Kidney (tissue), 14 donors: Measurements from ENCODE around the gene NPR3. TPM values are rescaled to one million over a fixed set of nuclear protein-coding genes. Genes with fewer than 3 reads are reported as not detected.

Experiments used
- DNase-seq, 5 donors: peaks; one replicate each; pipeline ENCODE4 v3.0.0-alpha.2; 2013 to 2020
- FAIRE-seq: peaks from 2 replicates; lab custom pipeline; 2012; peaks lifted over from hg19 to GRCh38; lab: Jason Lieb, UNC
- H3K27ac ChIP-seq, 2 donors: one replicate each; pipeline ENCODE4 v1.7.0; 2013; ENCODE audit warnings: low read depth in 2 of 2, low read length in 2 of 2, inconsistent platforms in 1 of 2
- H3K27me3 ChIP-seq: one replicate; pipeline ENCODE4 v1.7.1; 2013; ENCODE audit warnings: low read length, inconsistent platforms; ENCODE audit not compliant: control insufficient read depth, insufficient read depth
- H3K36me3 ChIP-seq, 3 donors: one replicate each; pipeline versions ENCODE4 v1.7.0 to v1.7.1; 2013; ENCODE audit warnings: low read length in 3 of 3, control low read depth in 1 of 3, inconsistent platforms in 1 of 3; ENCODE audit not compliant: insufficient read depth in 3 of 3, control insufficient read depth in 2 of 3
- H3K4me1 ChIP-seq, 3 donors: one replicate each; pipeline versions ENCODE4 v1.7.0 to v1.7.1; 2013; ENCODE audit warnings: low read length in 3 of 3, inconsistent platforms in 1 of 3, low read depth in 1 of 3; ENCODE audit not compliant: control insufficient read depth in 2 of 3, insufficient read depth in 2 of 3
- H3K4me3 ChIP-seq, 3 donors: one replicate each; pipeline versions ENCODE4 v1.7.0 to v1.8.1; 2013; ENCODE audit warnings: low read length in 3 of 3, control low read depth in 1 of 3, inconsistent platforms in 1 of 3
- H3K9ac ChIP-seq, 3 donors: one replicate each; pipeline versions ENCODE4 v1.7.0 to v1.7.1; 2013; ENCODE audit warnings: low read length in 3 of 3, control low read depth in 1 of 3, inconsistent platforms in 1 of 3
- H3K9me3 ChIP-seq, 3 donors: one replicate each; pipeline versions ENCODE4 v1.7.0 to v1.7.1; 2013; ENCODE audit warnings: low read length in 3 of 3, control low read depth in 1 of 3, inconsistent platforms in 1 of 3; ENCODE audit not compliant: control insufficient read depth in 2 of 3, insufficient read depth in 1 of 3
- intact Hi-C: fragments of 100-400 bp; cut with DNase I; formaldehyde crosslinking; loops from one replicate; pipeline ENCODE4 v1.11.1; 2022
- polyA plus RNA-seq: library from polyadenylated mRNA; stranded (reverse); fragments of 350-450 nt; fragmentation: Illumina TruSeq; extraction: RNeasy Lipid Tissue Mini Kit (QIAGEN cat#74804); gene quantifications from one replicate; pipeline ENCODE4 v1.2.3, GENCODE V29; 2014; ENCODE audit warnings: low read depth, low replicate concordance; ENCODE audit not compliant: insufficient read depth
- total RNA-seq: library from RNA; stranded (reverse); fragmentation: NEBNext Ultra II Directional; extraction: Animal tissue kit (Norgen Biotek cat#: 25700); gene quantifications from one replicate; pipeline ENCODE4 v1.2.1, GENCODE V29; 2021
- TF ChIP-seq, protein P1 (sequence below): IDR thresholded peaks from 3 replicates; pipeline ENCODE4 v1.5.1; 2012; ENCODE audit warnings: mild to moderate bottlenecking, moderate library complexity, borderline replicate concordance; ENCODE audit not compliant: insufficient read depth; ENCODE audit errors: extremely low read depth
- donor health status: control.
- donor health status: control.
- donor health status: control.
- donor health status: control.
- donor health status: control.
- donor health status: DM: yes; HTN: yes; CAD: no.
- donor health status: Normal renal cell carcinoma (clear cell type).

Gene NPR3
- total and polyA plus RNA-seq, 2 donors from 2014 or later: 12.5 to 33.7 TPM

DNA sequence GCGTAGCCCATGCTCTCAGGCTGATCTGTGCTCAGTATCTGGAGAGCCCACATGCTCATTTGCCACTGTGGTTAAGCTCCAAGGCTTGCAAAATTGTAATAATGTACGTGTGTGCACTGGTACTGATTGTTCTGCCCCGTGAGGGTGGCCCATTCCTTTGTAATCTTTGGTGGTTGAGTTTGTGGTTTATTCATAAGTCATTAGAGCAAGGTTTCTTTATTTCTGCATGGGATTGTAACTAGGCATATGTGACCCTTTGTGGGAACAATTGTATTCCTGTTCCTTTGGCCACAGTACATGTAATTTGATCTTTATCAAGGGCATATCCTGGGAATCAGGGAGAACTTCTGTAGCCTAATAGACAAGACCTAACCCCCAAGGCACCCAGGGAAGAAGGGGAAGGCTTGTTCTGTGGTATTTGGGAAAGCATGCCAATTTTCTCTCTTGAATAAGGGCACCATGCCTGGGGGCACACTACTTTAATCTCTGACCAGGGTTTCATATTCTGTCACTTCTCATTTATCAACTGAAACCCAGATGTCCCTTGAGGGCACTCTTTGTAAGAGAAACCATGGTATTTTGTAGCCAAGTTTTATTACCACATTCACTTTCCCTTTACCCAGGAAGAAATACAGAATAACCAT is 74.6 kb downstream of the NPR3 start:
- H3K27me3 ChIP-seq: no peaks in the 10 kb centered on the region
- H3K9ac ChIP-seq: no peak overlapping the region
- H3K4me1 ChIP-seq: peaks cover 0 to 2% (median 0%) of the 10 kb centered on the region in 3 donors
- no peaks in the 10 kb centered on the region for H3K9me3 ChIP-seq
- TF ChIP-seq, protein P1, sequence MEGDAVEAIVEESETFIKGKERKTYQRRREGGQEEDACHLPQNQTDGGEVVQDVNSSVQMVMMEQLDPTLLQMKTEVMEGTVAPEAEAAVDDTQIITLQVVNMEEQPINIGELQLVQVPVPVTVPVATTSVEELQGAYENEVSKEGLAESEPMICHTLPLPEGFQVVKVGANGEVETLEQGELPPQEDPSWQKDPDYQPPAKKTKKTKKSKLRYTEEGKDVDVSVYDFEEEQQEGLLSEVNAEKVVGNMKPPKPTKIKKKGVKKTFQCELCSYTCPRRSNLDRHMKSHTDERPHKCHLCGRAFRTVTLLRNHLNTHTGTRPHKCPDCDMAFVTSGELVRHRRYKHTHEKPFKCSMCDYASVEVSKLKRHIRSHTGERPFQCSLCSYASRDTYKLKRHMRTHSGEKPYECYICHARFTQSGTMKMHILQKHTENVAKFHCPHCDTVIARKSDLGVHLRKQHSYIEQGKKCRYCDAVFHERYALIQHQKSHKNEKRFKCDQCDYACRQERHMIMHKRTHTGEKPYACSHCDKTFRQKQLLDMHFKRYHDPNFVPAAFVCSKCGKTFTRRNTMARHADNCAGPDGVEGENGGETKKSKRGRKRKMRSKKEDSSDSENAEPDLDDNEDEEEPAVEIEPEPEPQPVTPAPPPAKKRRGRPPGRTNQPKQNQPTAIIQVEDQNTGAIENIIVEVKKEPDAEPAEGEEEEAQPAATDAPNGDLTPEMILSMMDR: no peak
- intact Hi-C loops: no loop called here
- H3K36me3 ChIP-seq: peaks cover 0 to 45% (median 14%) of the 10 kb centered on the region in 3 donors
- peak in 1 of 5 donors; percentile 19 for DNase-seq
- H3K4me3 ChIP-seq: no peak overlapping the region
- no peak for FAIRE-seq
- H3K27ac ChIP-seq: no peak overlapping the region

DNA sequence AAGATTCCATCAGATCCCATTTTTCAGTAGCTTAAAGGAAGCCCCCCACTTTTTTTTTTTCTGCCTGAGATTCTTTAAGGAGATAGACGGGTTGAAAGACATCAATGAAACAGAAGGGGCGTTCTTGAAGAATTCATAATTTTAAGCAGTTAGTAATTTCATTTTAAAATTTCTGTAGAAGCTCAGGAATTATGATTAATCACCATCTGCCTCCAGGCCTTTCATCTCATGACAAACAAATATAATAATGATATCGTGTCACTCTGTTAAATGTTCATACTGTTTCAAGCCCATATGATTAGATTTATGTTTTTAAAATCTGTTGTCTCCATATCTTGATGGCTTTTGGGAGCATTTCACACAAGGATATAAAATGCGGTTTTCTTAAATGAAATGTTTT is 75.2 kb downstream of the NPR3 start:
- no peak overlapping the region for H3K4me3 ChIP-seq
- TF ChIP-seq, protein P1: no peak
- peaks cover 0 to 45% (median 13%) of the 10 kb centered on the region in 3 donors for H3K36me3 ChIP-seq
- H3K4me1 ChIP-seq: peaks cover 0 to 2% (median 0%) of the 10 kb centered on the region in 3 donors
- FAIRE-seq: no peak
- DNase-seq: no peak
- no peak overlapping the region for H3K9ac ChIP-seq
- H3K9me3 ChIP-seq: no peaks in the 10 kb centered on the region
- no peak overlapping the region for H3K27ac ChIP-seq
- intact Hi-C loops: no loop called here
- no peaks in the 10 kb centered on the region for H3K27me3 ChIP-seq

DNA sequence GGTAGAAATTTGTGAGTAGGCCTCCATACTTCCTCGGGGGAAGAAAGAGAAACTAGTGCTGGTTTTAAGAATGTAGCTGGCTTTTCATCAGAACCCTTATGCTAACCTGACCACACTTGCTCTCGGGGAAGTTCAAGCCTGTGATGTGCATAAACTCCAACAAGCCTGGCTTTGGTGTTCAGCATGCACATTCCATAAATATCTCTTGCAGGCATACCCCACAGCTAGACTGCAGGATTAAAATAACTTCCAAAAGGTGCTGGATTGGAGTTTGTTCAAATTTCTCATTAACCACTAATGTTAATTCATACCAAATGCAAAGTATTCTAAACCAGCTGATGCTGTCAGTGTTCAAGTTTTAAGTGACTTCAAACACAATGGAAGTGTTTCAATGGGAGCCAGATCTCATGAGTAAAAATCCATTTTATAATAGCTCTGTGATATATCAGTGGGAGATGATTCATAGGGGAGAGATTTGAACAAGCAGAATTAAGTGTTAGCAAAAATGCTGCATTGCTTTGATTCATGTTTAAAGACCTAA is 79.4 kb downstream of the NPR3 start:
- H3K27ac ChIP-seq: no peak overlapping the region
- TF ChIP-seq, protein P1: no peak
- FAIRE-seq: no peak
- intact Hi-C loops: no loop called here
- H3K9me3 ChIP-seq: no peaks in the 10 kb centered on the region
- H3K4me1 ChIP-seq: peaks cover 0 to 2% (median 0%) of the 10 kb centered on the region in 3 donors
- no peak for DNase-seq
- H3K4me3 ChIP-seq: no peak overlapping the region
- H3K27me3 ChIP-seq: no peaks in the 10 kb centered on the region
- H3K9ac ChIP-seq: no peak overlapping the region
- peaks cover 0 to 26% (median 5%) of the 10 kb centered on the region in 3 donors for H3K36me3 ChIP-seq
